Activated CD4-positive, alpha-beta T cell treated with anti-CD3 and anti-CD28 coated beads for 4 hours (primary cell): ENCODE measurements around the gene NCK2.

Experiments
- DNase-seq, 2 donors: peaks; one replicate each; pipeline ENCODE4 v3.0.0-alpha.2; 2020

The NCK2 gene

DNA sequence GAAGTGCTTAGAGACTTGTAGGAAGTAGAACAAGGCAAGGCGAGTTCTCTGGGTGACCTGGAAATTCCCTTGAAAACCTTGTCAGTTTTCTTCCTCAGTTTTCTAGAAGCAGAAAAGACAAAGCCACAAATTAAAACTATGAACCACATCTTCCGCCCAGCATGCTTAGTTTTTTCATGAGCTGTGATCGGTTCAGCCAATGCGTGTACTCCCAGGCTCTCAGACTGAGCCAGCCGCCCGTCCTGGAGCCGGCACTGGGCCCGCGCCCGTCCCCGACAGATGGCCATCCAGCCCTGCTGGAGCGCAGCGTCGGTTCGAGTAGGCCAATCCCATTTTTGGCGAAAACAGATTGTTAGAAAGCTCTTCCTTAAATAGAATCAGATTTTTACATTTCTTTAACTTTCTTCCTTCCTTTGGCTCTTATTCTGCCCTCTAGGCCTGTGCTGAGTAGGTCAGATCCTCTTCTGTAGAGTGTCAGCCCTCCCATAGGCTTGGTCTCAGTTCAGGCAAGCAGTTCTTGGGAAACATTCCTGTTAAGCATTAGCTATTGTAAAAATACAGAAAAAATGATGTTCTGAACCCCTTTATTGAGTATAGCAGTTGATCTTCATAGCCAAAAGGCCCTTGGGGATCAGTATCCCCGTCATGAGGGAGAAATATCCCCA is 112.5 kb downstream of the NCK2 start:
- DNase-seq, result peak; percentile 37 to 42

DNA sequence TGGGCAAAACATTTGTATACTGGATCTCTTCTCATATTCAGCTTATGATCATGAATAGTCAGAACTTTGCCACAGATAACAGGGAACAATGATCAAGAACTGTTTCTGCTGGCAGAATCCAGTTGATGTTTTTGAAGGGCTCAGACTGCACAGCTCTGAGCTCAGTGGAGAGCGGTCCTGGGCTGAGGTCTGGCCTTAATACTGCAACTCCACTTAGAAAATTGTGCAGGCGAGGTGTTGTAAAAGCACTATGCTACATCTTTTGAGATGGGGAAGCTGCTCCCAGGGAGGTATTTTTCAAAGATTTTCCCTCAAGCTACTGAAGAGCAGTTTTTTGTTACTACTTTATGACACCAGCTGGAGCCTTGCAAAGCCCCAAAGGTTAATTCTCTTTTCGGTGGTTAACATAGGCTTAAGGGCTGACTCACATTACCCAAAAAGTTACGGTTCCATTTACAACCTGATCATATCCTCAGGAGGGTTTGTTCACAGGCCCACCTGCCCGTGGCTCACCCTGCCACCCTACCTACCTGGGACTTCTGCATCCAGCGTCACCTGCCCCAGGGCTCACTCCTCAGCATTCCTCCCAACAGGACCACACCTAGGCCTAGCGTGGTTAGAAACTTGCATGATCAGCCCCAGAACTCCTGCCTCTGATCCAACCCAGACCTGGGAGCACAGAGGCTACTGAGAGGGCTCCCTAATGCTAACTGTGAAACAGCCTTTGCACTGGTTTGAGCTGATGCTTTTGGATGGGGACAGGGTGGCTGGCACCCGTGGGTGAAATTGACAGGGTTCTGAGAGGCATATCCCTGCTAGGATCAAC is 114.4 kb downstream of the NCK2 start:
- DNase-seq, result peak; percentile 38 to 47

GRCh38 chr2:105859694-105859951 is 114.9 kb downstream of the NCK2 start:
- DNase-seq, result no peak

DNA sequence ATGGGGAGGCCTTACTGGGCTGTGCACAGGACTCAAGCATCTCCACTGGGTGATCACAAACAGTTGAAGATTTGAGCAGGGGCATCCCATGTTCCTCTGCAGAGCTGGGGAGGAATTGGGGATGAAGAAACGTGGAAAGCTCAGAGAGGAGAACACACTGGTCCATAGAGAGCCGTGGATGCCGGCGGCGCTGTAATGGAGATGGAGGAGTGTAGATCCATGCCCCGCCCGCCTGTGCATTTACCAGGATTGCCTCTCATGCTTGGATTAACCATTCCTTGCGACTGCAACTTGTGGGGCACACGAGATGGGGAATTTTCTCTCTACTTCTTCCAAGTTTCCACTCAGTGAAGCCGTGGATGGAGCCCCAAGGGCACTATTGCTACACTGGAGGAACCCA is 115.9 kb downstream of the NCK2 start:
- no peak for DNase-seq

DNA sequence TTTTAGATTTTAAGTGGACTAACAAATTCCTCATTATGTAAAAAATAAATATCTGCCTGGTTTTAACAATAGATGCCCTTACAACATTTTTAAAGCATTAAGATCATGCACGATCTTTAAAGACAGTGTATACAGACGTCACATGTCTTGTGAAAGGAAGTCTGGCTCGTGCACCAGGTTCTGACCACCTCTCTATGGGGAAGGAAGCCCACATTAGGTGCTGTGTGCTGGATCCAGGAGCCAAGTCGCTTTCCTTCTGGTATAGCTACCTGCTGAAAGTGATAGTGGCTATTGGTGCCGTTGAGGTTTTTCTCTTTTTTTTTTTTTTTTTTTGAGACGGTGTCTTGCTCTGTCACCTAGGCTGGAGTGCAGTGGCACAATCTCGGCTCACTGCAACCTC is 116.5 kb downstream of the NCK2 start:
- DNase-seq, result no peak

DNA sequence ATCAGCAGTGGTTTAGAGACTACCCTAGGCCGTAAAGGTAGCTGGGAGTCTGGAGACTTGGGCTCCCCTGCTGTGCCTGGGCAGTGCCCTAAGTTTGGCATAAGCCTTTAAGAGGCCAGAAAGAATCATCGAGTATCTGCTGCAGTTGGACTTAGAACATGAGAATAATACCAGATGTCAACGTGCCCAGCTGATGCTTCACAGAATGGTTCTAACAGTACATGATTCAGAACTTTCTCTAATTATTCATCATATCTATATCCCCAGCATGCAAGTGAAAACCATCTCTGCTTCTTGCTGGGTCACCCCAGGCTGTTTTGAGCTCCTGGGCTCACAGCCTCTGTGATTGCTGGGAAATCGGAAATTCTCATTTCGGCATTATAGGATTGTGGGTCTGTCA is 118.1 kb downstream of the NCK2 start:
- no peak for DNase-seq

GRCh38 chr2:105864262-105864661 is 119.5 kb downstream of the NCK2 start:
- no peak for DNase-seq

- DNase-seq, result peak in 1 of 2 donors; percentile 36
Observed at GRCh38 chr2:105865222-105865913, 120.7 kb downstream of the NCK2 start.

- no peak for DNase-seq
Observed at GRCh38 chr2:105866216-105867185, 121.8 kb downstream of the NCK2 start.

- DNase-seq, result no peak
Observed at GRCh38 chr2:105867587-105867986, 122.9 kb downstream of the NCK2 start.

- no peak for DNase-seq
Observed at GRCh38 chr2:105868060-105868459, 123.3 kb downstream of the NCK2 start.

GRCh38 chr2:105869341-105869740 is 124.6 kb downstream of the NCK2 start:
- DNase-seq, result no peak

DNA sequence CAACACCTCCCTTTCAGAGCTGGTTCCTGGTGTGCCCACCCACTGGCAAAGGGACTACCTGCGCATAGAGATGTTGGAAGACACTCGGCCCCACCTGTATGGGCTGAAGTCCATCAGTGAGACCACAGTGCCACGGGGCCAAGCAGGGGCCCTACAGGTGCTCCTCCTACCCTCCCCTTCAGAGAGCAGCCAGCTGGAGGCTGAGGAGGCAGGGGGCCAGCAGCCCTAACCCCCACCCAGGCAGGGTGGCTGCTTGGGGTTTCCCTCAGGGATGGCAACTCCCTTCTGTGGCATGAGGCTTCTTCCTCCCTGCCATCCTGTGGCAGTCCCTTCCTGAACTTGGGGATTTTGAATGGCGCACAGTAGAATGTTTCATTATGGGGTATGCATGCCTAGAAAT is 125.3 kb downstream of the NCK2 start:
- DNase-seq, result no peak

DNA sequence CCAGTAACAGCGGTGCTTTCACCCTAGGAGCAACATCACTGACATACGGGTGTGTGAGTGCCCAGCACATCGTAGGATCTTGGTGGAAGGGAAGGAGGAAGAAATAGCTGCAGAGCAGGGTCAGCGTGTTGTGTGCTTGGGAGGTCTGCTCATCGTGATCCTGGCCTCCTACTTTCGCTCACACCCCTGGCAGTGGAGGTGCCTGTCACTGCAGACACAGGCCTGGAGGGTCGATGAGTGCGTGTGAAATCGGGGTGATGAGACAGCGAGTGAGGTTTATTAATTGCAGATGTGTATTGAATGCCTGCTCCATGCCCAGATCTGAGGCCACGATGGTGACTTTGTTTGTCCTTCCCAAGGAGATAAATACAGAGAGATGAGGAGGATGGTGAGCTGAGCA is 126.1 kb downstream of the NCK2 start:
- no peak for DNase-seq

DNA sequence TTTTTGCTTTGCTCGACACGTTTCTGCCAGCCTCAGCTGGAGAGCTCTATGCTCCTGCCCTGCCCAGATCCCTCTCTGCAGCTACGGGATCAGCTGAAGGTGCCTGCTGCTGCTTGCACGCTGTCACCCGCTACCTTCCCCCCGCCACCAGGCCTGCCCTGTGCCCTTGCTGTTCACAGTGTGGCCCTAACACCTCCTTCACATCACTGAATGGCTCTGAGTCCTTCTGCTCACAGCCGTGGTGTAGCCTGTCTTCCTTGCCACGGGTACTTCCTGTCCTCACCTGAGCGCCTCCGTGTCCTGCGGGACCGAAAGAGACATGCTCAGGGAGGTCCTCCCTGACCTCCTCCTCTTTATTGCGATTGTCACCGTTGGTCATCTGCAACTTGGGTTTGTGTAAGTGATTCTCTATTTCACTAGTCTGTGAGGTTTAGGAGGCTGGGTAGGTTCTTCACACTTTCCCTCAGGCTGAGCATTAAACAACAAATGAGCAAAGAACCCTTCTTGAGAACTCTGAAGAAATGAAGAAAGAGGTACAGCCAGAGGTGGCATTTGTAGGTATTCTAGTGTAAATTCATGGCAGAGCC is 127.5 kb downstream of the NCK2 start:
- no peak for DNase-seq

DNA sequence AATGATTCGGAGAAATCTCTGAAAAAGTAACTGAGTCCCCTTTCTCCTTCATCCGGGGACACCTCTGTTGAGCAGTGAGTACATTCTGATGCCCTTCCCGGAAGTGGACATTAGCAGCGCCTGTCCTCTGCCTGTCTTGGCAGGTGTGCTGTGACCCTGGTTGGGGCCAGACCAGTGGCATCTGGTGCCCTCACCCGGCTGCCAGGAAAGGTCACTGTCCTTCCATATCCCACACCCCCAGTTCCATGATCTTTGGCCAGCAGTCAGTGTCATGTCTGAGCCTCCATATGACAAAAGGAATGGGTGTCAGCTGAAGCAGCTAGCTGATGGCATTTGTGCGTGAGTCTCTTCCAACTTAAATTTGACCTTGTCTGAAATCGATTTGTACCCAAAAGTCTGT is 128.1 kb downstream of the NCK2 start:
- DNase-seq, result no peak

DNA sequence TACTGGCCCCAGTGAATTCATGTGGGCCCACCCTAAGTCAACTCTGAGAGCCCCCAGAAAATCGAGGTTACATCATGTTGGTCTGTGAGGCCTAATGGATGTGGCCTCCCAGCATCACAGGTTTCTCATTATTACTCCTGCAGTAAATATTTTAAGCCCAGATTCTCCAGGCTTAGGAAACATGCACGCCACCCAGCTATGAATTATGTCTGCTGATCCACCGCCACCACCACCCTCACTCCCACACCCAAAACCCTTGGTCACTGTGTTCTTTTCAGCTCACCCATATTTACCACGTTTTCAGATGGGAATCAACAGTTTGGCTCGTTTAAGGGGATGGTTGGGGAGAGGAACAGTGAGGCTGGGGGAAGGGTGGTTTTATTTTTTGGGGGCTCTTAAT is 128.6 kb downstream of the NCK2 start:
- DNase-seq, result no peak

DNA sequence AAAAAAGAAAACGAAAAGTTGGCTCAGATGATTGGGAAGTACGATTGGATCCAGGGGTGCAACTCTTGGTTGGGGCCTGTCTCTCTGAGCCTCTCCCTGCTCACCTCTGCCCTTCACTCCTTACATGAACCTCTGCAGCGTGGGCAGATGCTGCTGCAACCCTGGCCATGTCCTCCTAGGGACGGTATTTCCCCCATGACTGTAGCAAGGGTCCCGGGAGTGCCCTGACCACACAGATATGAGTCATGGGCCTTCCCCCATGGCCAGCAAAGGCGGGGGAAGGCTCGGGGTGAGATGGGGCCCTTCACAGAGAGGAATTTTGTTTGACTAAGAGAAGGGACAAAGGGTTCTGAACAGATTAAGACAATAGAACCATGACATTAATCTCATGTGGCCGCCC is 129.0 kb downstream of the NCK2 start:
- DNase-seq, result peak; percentile 65 to 69

GRCh38 chr2:105874466-105874865 is 129.8 kb downstream of the NCK2 start:
- no peak for DNase-seq

DNA sequence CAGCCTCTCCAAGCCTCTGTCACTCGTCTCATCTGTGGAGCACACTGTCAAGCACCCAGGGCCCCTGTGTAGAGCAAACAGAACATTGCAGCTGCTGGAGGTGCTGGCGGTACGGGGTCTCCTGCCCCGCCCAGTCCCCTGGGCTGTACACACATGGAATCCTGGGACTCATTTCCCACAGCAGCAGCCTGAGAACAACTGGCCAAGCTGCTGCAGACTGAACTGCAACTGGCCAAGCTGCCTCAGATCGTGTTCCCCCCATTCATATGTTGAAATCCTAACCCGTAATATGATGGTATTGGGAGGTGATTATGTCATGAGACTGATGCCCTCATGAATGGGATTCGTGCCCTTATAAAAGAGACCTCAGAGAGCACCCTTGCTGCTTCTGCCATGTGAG is 130.5 kb downstream of the NCK2 start:
- no peak for DNase-seq

DNA sequence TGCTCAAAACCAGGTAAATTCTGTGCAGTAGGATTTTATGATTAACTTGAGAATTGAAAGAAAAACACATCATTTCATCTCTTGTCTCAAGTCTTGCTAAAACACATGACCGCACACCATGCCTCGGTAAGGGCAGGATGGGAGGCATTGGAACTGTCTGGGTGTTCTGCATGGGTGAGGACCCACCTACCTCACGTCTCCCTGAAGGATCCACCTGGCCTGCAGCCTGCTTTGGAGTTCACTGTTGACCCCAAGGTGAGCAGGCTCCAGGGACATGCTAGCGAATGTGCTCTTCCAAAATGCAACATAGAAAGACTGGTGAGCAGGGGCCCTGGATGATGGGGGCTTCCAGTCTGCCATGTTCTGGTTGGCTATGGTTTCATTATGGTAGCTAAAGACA is 131.5 kb downstream of the NCK2 start:
- DNase-seq, result no peak

DNA sequence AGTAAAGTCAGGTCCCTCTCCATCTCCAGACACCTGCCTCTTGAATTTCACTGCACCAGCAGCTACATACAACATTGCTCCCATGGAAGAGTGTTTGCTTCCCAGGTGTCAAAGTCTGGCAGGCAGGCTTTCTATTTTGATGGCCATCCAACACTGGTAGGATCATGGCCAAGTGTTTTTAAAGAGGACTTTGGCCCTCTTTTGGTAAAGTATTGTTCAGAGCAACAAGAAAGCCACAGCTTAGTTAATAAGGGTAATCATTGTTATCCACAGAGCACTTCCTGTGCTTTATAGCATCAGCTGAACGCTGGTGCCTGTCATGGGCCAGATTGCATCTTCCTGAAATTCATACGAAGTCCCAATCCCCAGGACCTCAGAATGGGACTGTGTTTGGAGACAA is 133.2 kb downstream of the NCK2 start:
- DNase-seq, result no peak
